ENCODE measurements around the gene SPATA17. TPM values are rescaled to one million over a fixed set of nuclear protein-coding genes. Genes with fewer than 3 reads are reported as not detected.

Gene SPATA17
- total and polyA plus RNA-seq, 2 of the 8 experiments (the other 6 are each of a cell fraction or from before 2014, with no cell fraction given) = 0.17 to 0.48 TPM

DNA sequence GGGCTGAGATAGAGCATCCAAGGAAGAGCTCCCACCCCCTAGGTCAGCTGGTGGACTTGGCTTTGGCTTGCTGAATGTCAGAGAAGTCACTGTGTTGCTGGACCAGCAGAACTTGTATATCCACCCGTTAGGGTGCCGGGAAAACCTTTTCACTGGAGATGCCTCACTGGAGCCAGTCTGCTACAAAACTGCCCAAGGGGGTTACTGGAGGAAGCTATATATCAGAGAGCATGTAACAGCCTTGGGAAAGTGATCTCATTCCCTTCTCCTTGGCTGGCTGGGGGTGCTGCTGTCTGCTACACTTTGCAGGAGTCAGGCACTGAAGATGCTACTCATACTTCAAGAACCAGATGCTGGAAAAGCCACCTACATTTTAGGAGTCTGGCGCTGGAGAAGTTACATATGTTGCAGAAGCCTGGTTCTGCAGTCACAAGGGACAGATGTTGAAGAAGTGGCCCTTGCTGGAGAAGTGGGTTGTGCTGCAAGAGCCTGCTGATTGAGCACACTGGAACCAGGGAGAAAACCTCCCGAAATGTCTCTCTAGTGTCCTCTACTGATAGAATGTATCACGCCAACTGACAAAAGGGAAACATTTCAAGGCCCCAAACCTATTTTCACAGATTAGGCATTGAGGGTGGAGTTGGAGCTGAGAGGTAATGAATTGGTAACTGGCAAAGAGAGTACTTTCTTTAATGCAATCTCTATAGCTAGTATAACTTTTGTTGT is 250.6 kb downstream of the SPATA17 start:
- no peaks in the 10 kb centered on the region for H4K20me1 ChIP-seq (replicated peaks in 1 of 2; ENCODE audit: control insufficient read depth in 1 of 2, insufficient read depth in 2 of 2, low read length in 2 of 2)
- H3K18ac ChIP-seq (ENCODE audit: extremely low read depth, low read length) = no peak overlapping the region
- TF ChIP-seq SUZ12 (IDR thresholded peaks at IDR 0.05; ENCODE audit: low read length) (no peak), RAD21 (IDR thresholded peaks at IDR 0.05 in 1 of 2, conservative IDR thresholded peaks at IDR 0.05 in 1 of 2; ENCODE audit: low read depth in 2 of 2, low read length in 2 of 2) (peak; percentile 60 to 67)
- TF ChIP-seq, protein P1, sequence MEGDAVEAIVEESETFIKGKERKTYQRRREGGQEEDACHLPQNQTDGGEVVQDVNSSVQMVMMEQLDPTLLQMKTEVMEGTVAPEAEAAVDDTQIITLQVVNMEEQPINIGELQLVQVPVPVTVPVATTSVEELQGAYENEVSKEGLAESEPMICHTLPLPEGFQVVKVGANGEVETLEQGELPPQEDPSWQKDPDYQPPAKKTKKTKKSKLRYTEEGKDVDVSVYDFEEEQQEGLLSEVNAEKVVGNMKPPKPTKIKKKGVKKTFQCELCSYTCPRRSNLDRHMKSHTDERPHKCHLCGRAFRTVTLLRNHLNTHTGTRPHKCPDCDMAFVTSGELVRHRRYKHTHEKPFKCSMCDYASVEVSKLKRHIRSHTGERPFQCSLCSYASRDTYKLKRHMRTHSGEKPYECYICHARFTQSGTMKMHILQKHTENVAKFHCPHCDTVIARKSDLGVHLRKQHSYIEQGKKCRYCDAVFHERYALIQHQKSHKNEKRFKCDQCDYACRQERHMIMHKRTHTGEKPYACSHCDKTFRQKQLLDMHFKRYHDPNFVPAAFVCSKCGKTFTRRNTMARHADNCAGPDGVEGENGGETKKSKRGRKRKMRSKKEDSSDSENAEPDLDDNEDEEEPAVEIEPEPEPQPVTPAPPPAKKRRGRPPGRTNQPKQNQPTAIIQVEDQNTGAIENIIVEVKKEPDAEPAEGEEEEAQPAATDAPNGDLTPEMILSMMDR (IDR thresholded peaks at IDR 0.05; ENCODE audit: control extremely low read depth in 1 of 3, insufficient read depth in 1 of 3, low read depth in 1 of 3, low read length in 3 of 3) = peak in 2 of 3 experiments; percentile 30 to 42; a peak in 2 of 4 replicates
- no peaks in the 10 kb centered on the region for H3K79me1 ChIP-seq (ENCODE audit: low read depth, low read length)
- ChIA-PET CTCF (ENCODE audit: partially characterized antibody) (interaction anchor here (0.6 to 1.5 kb wide), 7 partner anchors 11 to 369 kb away, joined by 3 to 6 read pairs (median 3); no protein-coding TSS in a partner anchor), POLR2A (ENCODE audit: partially characterized antibody) (no interaction called here)
- H4K5ac ChIP-seq (ENCODE audit: insufficient read length, low read depth, low read length) = no peak overlapping the region
- no peak overlapping the region for H2BK12ac ChIP-seq (ENCODE audit: low read depth, low read length)
- H3K56ac ChIP-seq (replicated peaks; ENCODE audit: insufficient read length, low read depth, low read length) = no peak overlapping the region
- H3K14ac ChIP-seq (ENCODE audit: insufficient read length) = no peak overlapping the region
- no peak overlapping the region for H2BK5ac ChIP-seq (ENCODE audit: low read depth, low read length)
- H2BK20ac ChIP-seq (ENCODE audit: low read length) = no peak overlapping the region
- H2AK5ac ChIP-seq (ENCODE audit: low read depth, low read length) = no peak overlapping the region
- no peak overlapping the region for H3K4ac ChIP-seq (replicated peaks; ENCODE audit: insufficient read length, low read depth, low read length)
- no peaks in the 10 kb centered on the region for H3K27me3 ChIP-seq (replicated peaks in 1 of 4; ENCODE audit: control insufficient read depth in 3 of 4, extremely low read depth in 1 of 4, insufficient read depth in 3 of 4, low read length in 3 of 4)
- no peaks in the 10 kb centered on the region for H3K36me3 ChIP-seq (ENCODE audit: control insufficient read depth in 2 of 4, insufficient read depth in 4 of 4, low read length in 3 of 4)
- peak overlapping the region; percentile 65; the same call in 1 of the 2 replicates for H2AFZ ChIP-seq (ENCODE audit: low read length)
- H3K9me3 ChIP-seq (ENCODE audit: insufficient read depth in 2 of 2, low read depth in 1 of 2, low read length in 1 of 2) = peaks cover 7 to 8% of the 10 kb centered on the region in 2 experiments; a peak in 3 of 4 replicates
- no peak overlapping the region for H3K23ac ChIP-seq (ENCODE audit: insufficient read length)
- no peak overlapping the region for H3K4me3 ChIP-seq (ENCODE audit: extremely low read depth in 1 of 4, insufficient read depth in 2 of 4, low read depth in 3 of 4, low read length in 4 of 4)
- H2BK120ac ChIP-seq (replicated peaks; ENCODE audit: low read depth, low read length) = no peak overlapping the region
- H3K23me2 ChIP-seq (ENCODE audit: low read depth, low read length) = no peaks in the 10 kb centered on the region
- H4K8ac ChIP-seq (ENCODE audit: extremely low read depth, insufficient read depth, low read length) = no peak overlapping the region
- FAIRE-seq (no peak), DNase-seq (ENCODE audit: low read depth in 1 of 2, low spot score in 2 of 2) (no peak)
- no peak overlapping the region for H4K91ac ChIP-seq (replicated peaks; ENCODE audit: insufficient read length, low read length)
- no peak overlapping the region for H3K27ac ChIP-seq (ENCODE audit: low read depth, low read length)
- H3K4me2 ChIP-seq (ENCODE audit: insufficient read depth in 1 of 2, low read depth in 2 of 2, low read length in 2 of 2) = no peak overlapping the region
- WGBS, 2 experiments (ENCODE audit: extremely low coverage in 1 of 2, insufficient coverage in 1 of 2, insufficient read length in 1 of 2, insufficient replicate concordance in 2 of 2, low coverage in 1 of 2, low lambda C conversion rate in 2 of 2, missing lambda C conversion rate in 1 of 2) = 85% methylated on average over 5 of the region's 5 CpGs; no CpG with 5 or more reads in 1 of the 2 experiments
- no peak overlapping the region for H3K9ac ChIP-seq (replicated peaks in 1 of 4; ENCODE audit: extremely low read depth in 1 of 4, low read depth in 3 of 4, low read length in 3 of 4)
- H3K4me1 ChIP-seq (replicated peaks in 1 of 4; ENCODE audit: control insufficient read depth in 3 of 4, insufficient read depth in 4 of 4, low read length in 3 of 4) = no peaks in the 10 kb centered on the region
- H3K79me2 ChIP-seq (ENCODE audit: control insufficient read depth in 1 of 2, insufficient read depth in 2 of 2, low read length in 2 of 2) = no peaks in the 10 kb centered on the region
- H2BK15ac ChIP-seq (ENCODE audit: low read length) = no peak overlapping the region

Measured in H1 (cell line).